HepG2 (cell line): ENCODE measurements around the gene GADL1. TPM values are rescaled to one million over a fixed set of nuclear protein-coding genes. Genes with fewer than 3 reads are reported as not detected.

ENCODE experiments used
- ATAC-seq: fragments of 200-7000 bp; cut with Tn5 transposase; 3 replicates; pipeline ENCODE4 v1.9.1; 2020; ENCODE audit warnings: mild to moderate bottlenecking, moderate library complexity
- BruUV-seq: library from RNA; stranded (reverse); fragments of 400-500 nt; replicated peaks from 2 replicates; lab custom pipeline; 2021; lab: Mats Ljungman, UMichigan
- CTCF ChIA-PET: fragments of 300-600 bp; formaldehyde crosslinking; extraction: SDS; loops from one replicate; lab custom pipeline; 2021; ENCODE audit warnings: low total read pairs, inconsistent platforms, low intra/inter-chr PET ratio; lab: Yijun Ruan, JAX
- POLR2A ChIA-PET: fragments of 350-600 bp; sonication (Branson Sonifier 250); formaldehyde crosslinking; loops from one replicate; lab custom pipeline; 2020; ENCODE audit warnings: antibody characterized with exemption, inconsistent platforms; lab: Yijun Ruan, JAX
- DNase-seq: peaks from one replicate; pipeline ENCODE4 v3.0.0-alpha.2; 2015; ENCODE audit warnings: low spot score
- FAIRE-seq: peaks from 3 replicates; lab custom pipeline; 2011; peaks lifted over from hg19 to GRCh38; lab: Jason Lieb, UNC
- H2AFZ ChIP-seq: one replicate; pipeline ENCODE4 v1.6.1; 2011; ENCODE audit warnings: low read length, inconsistent platforms
- H3K27ac ChIP-seq: fragments of 300-600 bp; 3 replicates; pipeline ENCODE4 v1.8.0; 2011; ENCODE audit warnings: mixed run types, mild to moderate bottlenecking, mixed read lengths, low read length, inconsistent platforms; ENCODE audit not compliant: insufficient read depth; ENCODE audit errors: extremely low read length
- H3K27me3 ChIP-seq, 2 experiments: fragments of 200-600 bp in 1 of 2; 2 replicates in 1 of 2; 3 replicates in 1 of 2; pipeline versions ENCODE4 v1.6.0 to v1.8.0; 2011; ENCODE audit warnings: low read length in 2 of 2, mild to moderate bottlenecking in 2 of 2, moderate library complexity in 2 of 2, inconsistent platforms in 1 of 2; ENCODE audit not compliant: insufficient read depth in 2 of 2, control insufficient read depth in 1 of 2
- H3K36me3 ChIP-seq, 2 experiments: fragments of 200-600 bp in 1 of 2; replicated peaks in 1 of 2; 2 replicates in 1 of 2; 3 replicates in 1 of 2; pipeline versions ENCODE4 v1.5.1 to v1.8.0; 2011; ENCODE audit warnings: low read length in 2 of 2, inconsistent platforms in 1 of 2; ENCODE audit not compliant: insufficient read depth in 2 of 2, control insufficient read depth in 1 of 2
- H3K4me1 ChIP-seq: 2 replicates; pipeline ENCODE4 v1.5.1; 2012; ENCODE audit warnings: low read length, inconsistent platforms; ENCODE audit not compliant: insufficient read depth
- H3K4me2 ChIP-seq: 2 replicates; pipeline ENCODE4 v1.6.0; 2011; ENCODE audit warnings: low read depth, low read length, inconsistent platforms
- H3K4me3 ChIP-seq, 3 experiments: fragments of 200-600 bp in 1 of 3; sonication (generic), shearing (Covaris generic) in 1 of 3; replicated peaks in 1 of 3; 2 replicates each; pipeline ENCODE4 v1.5.1; 2011 to 2016; ENCODE audit warnings: low read length in 3 of 3, inconsistent platforms in 2 of 3, low read depth in 2 of 3, mild to moderate bottlenecking in 2 of 3, control low read depth in 1 of 3, mixed read lengths in 1 of 3; ENCODE audit not compliant: insufficient read depth in 1 of 3
- H3K79me2 ChIP-seq: one replicate; pipeline ENCODE4 v1.6.1; 2011; ENCODE audit warnings: low read length, inconsistent platforms; ENCODE audit not compliant: insufficient read depth
- H3K9ac ChIP-seq: 2 replicates; pipeline ENCODE4 v1.6.0; 2011; ENCODE audit warnings: mild to moderate bottlenecking, low read depth, low read length, inconsistent platforms; ENCODE audit not compliant: insufficient read depth
- H3K9me3 ChIP-seq: 2 replicates; pipeline ENCODE4 v1.5.1; 2012; ENCODE audit warnings: mild to moderate bottlenecking, low read length
- H4K20me1 ChIP-seq: 2 replicates; pipeline ENCODE4 v1.6.0; 2011; ENCODE audit warnings: inconsistent platforms, mild to moderate bottlenecking, low read length, moderate library complexity; ENCODE audit not compliant: insufficient read depth
- ATF5 ChIP-seq: sonication (generic); formaldehyde crosslinking; IDR thresholded peaks from 2 replicates; pipeline ENCODE4 v1.4.0; 2020; ENCODE audit warnings: mild to moderate bottlenecking, low read depth, missing genetic modification reagents
- HMGXB4 ChIP-seq, 2 experiments: sonication (generic) in 1 of 2; formaldehyde crosslinking in 1 of 2; IDR thresholded peaks; 2 replicates each; pipeline versions ENCODE4 v1.4.0 to v1.6.1; 2018 to 2020; ENCODE audit warnings: missing genetic modification reagents in 2 of 2, borderline replicate concordance in 1 of 2, low read depth in 1 of 2, mild to moderate bottlenecking in 1 of 2, missing biosample characterization in 1 of 2
- HNRNPLL ChIP-seq: fragments of 200-400 bp; formaldehyde crosslinking; IDR thresholded peaks from 2 replicates; pipeline ENCODE4 v1.6.1; 2017; ENCODE audit warnings: mild to moderate bottlenecking, low read depth, low read length; ENCODE audit not compliant: poor library complexity, severe bottlenecking
- KDM5B ChIP-seq: sonication (generic); formaldehyde crosslinking; IDR thresholded peaks from 2 replicates; pipeline ENCODE4 v1.4.0; 2020; ENCODE audit warnings: missing genetic modification reagents, mild to moderate bottlenecking, borderline replicate concordance
- NFIB ChIP-seq: sonication (generic); formaldehyde crosslinking; IDR thresholded peaks from 2 replicates; pipeline ENCODE4 v1.9.0; 2021; ENCODE audit warnings: missing genetic modification reagents, mild to moderate bottlenecking, borderline replicate concordance
- YY1 ChIP-seq: IDR thresholded peaks from 2 replicates; pipeline ENCODE4 v1.6.1; 2011; ENCODE audit warnings: low read length, low read depth, moderate library complexity, mild to moderate bottlenecking; ENCODE audit not compliant: insufficient read depth, insufficient replicate concordance
- ZBTB49 ChIP-seq: sonication (generic); formaldehyde crosslinking; IDR thresholded peaks from 2 replicates; pipeline ENCODE4 v1.4.0; 2020; ENCODE audit warnings: missing genetic modification reagents, borderline replicate concordance
- WGBS: methylation state at CpG from one replicate; pipeline ENCODE4 v1.1.6; 2017; ENCODE audit warnings: low lambda C conversion rate; 5-methylcytosine and 5-hydroxymethylcytosine counted together
- in situ Hi-C: cut with HindIII; loops from 2 replicates; pipeline ENCODE4 v1.10.0; 2017; ENCODE audit warnings: low pct_unique_long_range_greater_than_20kb; ENCODE audit not compliant: extremely low pct_ligation_motif_present
- intact Hi-C: fragments of 100-400 bp; cut with micrococcal nuclease; formaldehyde crosslinking; loops from one replicate; pipeline ENCODE4 v1.10.0; 2022; ENCODE audit not compliant: unreplicated experiment
- polyA plus RNA-seq, 8 experiments: library from polyadenylated mRNA; depleted of rRNA in 3 of 8; stranded (reverse) in 7 of 8; unstranded in 1 of 8; fragments of >200 nt; fragmentation: Illumina TruSeq in 4 of 8; extraction: Trizol in 4 of 8; gene quantifications; 2 replicates each; pipeline versions ENCODE4 v1.2.1 to v1.2.3, GENCODE V29; 2011 to 2016; ENCODE audit warnings: low read depth in 4 of 8, missing spikeins in 1 of 8, mixed read lengths in 1 of 8; ENCODE audit not compliant: insufficient read depth in 1 of 8
- total RNA-seq, 5 experiments: library from RNA; depleted of rRNA; stranded (reverse); fragments of >200 nt; fragmentation: Illumina TruSeq; extraction: Trizol; gene quantifications; 2 replicates each; pipeline ENCODE4 v1.2.3, GENCODE V29; 2016; ENCODE audit warnings: low read depth in 1 of 5
- TF ChIP-seq, protein P1 (sequence below): sonication (generic); formaldehyde crosslinking; IDR thresholded peaks from 2 replicates; pipeline ENCODE4 v1.5.0; 2020; ENCODE audit warnings: mild to moderate bottlenecking, missing genetic modification reagents
- TF ChIP-seq, protein P2 (sequence below): sonication (generic); formaldehyde crosslinking; conservative IDR thresholded peaks from 2 replicates; pipeline ENCODE4 v1.8.0; 2022; ENCODE audit warnings: missing genetic modification reagents
- TF ChIP-seq, protein P3 (sequence below): sonication (generic); formaldehyde crosslinking; IDR thresholded peaks from 2 replicates; pipeline ENCODE4 v1.4.0; 2020; ENCODE audit warnings: missing genetic modification reagents

GADL1 gene
- total and polyA plus RNA-seq, 2 of the 13 experiments (the other 11 are each of a cell fraction or from before 2014, with no cell fraction given), result not detected

DNA sequence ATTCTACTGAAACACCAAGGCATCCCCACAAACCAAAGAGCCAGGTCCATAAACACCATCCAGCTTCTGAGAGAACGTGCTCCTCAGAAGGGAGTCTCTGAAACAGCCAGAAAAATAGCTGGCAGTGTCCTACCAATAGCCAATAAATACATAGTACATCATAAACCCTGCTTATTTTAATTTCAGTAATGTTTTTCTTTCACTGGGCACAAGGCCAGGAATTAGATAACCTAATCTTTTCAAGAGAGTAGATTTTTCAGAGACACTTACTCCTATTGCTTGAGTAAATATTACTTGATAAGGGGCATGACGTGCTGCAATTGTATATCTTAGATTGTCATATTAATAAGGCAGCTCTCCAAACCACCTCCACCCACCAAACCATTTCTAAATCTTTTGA lies 22.7 kb downstream of the GADL1 start:
- CTCF ChIA-PET, result no interaction called here
- FAIRE-seq (no peak), ATAC-seq (no peak), DNase-seq (no peak)
- H4K20me1 ChIP-seq, result no peaks in the 10 kb centered on the region
- no peak overlapping the region for H3K27ac ChIP-seq
- no TSS peak for BruUV-seq
- POLR2A ChIA-PET, result no interaction called here
- H3K36me3 ChIP-seq, result no peaks in the 10 kb centered on the region
- no peaks in the 10 kb centered on the region for H3K79me2 ChIP-seq
- intact Hi-C loops (no loop called here), in situ Hi-C loops (no loop called here)
- H3K4me2 ChIP-seq, result no peak overlapping the region
- 0 out of 5 replicates have a peak, but pooled peaks cover 0 to 3% of the 10 kb centered on the region in 2 experiments for H3K27me3 ChIP-seq
- H3K9ac ChIP-seq, result no peak overlapping the region
- no peaks in the 10 kb centered on the region for H3K4me1 ChIP-seq
- 0% methylated on average over 2 of the region's 2 CpGs for WGBS
- H3K4me3 ChIP-seq, result no peak overlapping the region
- H3K9me3 ChIP-seq, result no peaks in the 10 kb centered on the region
- no peak overlapping the region for H2AFZ ChIP-seq
- TF ChIP-seq, protein P1, sequence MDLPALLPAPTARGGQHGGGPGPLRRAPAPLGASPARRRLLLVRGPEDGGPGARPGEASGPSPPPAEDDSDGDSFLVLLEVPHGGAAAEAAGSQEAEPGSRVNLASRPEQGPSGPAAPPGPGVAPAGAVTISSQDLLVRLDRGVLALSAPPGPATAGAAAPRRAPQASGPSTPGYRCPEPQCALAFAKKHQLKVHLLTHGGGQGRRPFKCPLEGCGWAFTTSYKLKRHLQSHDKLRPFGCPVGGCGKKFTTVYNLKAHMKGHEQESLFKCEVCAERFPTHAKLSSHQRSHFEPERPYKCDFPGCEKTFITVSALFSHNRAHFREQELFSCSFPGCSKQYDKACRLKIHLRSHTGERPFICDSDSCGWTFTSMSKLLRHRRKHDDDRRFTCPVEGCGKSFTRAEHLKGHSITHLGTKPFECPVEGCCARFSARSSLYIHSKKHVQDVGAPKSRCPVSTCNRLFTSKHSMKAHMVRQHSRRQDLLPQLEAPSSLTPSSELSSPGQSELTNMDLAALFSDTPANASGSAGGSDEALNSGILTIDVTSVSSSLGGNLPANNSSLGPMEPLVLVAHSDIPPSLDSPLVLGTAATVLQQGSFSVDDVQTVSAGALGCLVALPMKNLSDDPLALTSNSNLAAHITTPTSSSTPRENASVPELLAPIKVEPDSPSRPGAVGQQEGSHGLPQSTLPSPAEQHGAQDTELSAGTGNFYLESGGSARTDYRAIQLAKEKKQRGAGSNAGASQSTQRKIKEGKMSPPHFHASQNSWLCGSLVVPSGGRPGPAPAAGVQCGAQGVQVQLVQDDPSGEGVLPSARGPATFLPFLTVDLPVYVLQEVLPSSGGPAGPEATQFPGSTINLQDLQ, result no peak
- TF ChIP-seq HMGXB4 (CRISPR knock-in tag; IDR thresholded peaks at IDR 0.05; ENCODE audit: borderline replicate concordance in 1 of 2, low read depth in 1 of 2), result no peak
- TF ChIP-seq HNRNPLL, result no peak
- TF ChIP-seq KDM5B (CRISPR knock-in tag), result no peak
- no peak for TF ChIP-seq ZBTB49 (CRISPR knock-in tag)
- TF ChIP-seq YY1, result no peak
- TF ChIP-seq, protein P2, sequence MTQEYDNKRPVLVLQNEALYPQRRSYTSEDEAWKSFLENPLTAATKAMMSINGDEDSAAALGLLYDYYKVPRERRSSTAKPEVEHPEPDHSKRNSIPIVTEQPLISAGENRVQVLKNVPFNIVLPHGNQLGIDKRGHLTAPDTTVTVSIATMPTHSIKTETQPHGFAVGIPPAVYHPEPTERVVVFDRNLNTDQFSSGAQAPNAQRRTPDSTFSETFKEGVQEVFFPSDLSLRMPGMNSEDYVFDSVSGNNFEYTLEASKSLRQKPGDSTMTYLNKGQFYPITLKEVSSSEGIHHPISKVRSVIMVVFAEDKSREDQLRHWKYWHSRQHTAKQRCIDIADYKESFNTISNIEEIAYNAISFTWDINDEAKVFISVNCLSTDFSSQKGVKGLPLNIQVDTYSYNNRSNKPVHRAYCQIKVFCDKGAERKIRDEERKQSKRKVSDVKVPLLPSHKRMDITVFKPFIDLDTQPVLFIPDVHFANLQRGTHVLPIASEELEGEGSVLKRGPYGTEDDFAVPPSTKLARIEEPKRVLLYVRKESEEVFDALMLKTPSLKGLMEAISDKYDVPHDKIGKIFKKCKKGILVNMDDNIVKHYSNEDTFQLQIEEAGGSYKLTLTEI (CRISPR knock-in tag), result no peak
- TF ChIP-seq, protein P3, sequence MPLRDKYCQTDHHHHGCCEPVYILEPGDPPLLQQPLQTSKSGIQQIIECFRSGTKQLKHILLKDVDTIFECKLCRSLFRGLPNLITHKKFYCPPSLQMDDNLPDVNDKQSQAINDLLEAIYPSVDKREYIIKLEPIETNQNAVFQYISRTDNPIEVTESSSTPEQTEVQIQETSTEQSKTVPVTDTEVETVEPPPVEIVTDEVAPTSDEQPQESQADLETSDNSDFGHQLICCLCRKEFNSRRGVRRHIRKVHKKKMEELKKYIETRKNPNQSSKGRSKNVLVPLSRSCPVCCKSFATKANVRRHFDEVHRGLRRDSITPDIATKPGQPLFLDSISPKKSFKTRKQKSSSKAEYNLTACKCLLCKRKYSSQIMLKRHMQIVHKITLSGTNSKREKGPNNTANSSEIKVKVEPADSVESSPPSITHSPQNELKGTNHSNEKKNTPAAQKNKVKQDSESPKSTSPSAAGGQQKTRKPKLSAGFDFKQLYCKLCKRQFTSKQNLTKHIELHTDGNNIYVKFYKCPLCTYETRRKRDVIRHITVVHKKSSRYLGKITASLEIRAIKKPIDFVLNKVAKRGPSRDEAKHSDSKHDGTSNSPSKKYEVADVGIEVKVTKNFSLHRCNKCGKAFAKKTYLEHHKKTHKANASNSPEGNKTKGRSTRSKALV (CRISPR knock-in tag), result no peak
- TF ChIP-seq NFIB (CRISPR knock-in tag), result no peak
- no peak for TF ChIP-seq ATF5
